HepG2 (cell line): ENCODE data around the gene TAGAP. TPM values are rescaled to one million over a fixed set of nuclear protein-coding genes. Genes with fewer than 3 reads are reported as not detected.

Experiments used
- ATAC-seq: fragments of 200-7000 bp; cut with Tn5 transposase; 3 replicates; pipeline ENCODE4 v1.9.1; 2020; ENCODE audit warnings: mild to moderate bottlenecking, moderate library complexity
- BruUV-seq: library from RNA; stranded (reverse); fragments of 400-500 nt; replicated peaks from 2 replicates; lab custom pipeline; 2021; lab: Mats Ljungman, UMichigan
- CTCF ChIA-PET: fragments of 300-600 bp; formaldehyde crosslinking; extraction: SDS; loops from one replicate; lab custom pipeline; 2021; ENCODE audit warnings: low total read pairs, inconsistent platforms, low intra/inter-chr PET ratio; lab: Yijun Ruan, JAX
- POLR2A ChIA-PET: fragments of 350-600 bp; sonication (Branson Sonifier 250); formaldehyde crosslinking; loops from one replicate; lab custom pipeline; 2020; ENCODE audit warnings: antibody characterized with exemption, inconsistent platforms; lab: Yijun Ruan, JAX
- DNase-seq: peaks from one replicate; pipeline ENCODE4 v3.0.0-alpha.2; 2015; ENCODE audit warnings: low spot score
- FAIRE-seq: peaks from 3 replicates; lab custom pipeline; 2011; peaks lifted over from hg19 to GRCh38; lab: Jason Lieb, UNC
- H2AFZ ChIP-seq: one replicate; pipeline ENCODE4 v1.6.1; 2011; ENCODE audit warnings: low read length, inconsistent platforms
- H3K27ac ChIP-seq: fragments of 300-600 bp; 3 replicates; pipeline ENCODE4 v1.8.0; 2011; ENCODE audit warnings: mixed run types, mild to moderate bottlenecking, mixed read lengths, low read length, inconsistent platforms; ENCODE audit not compliant: insufficient read depth; ENCODE audit errors: extremely low read length
- H3K27me3 ChIP-seq, 2 experiments: fragments of 200-600 bp in 1 of 2; 2 replicates in 1 of 2; 3 replicates in 1 of 2; pipeline versions ENCODE4 v1.6.0 to v1.8.0; 2011; ENCODE audit warnings: low read length in 2 of 2, mild to moderate bottlenecking in 2 of 2, moderate library complexity in 2 of 2, inconsistent platforms in 1 of 2; ENCODE audit not compliant: insufficient read depth in 2 of 2, control insufficient read depth in 1 of 2
- H3K36me3 ChIP-seq, 2 experiments: fragments of 200-600 bp in 1 of 2; replicated peaks in 1 of 2; 2 replicates in 1 of 2; 3 replicates in 1 of 2; pipeline versions ENCODE4 v1.5.1 to v1.8.0; 2011; ENCODE audit warnings: low read length in 2 of 2, inconsistent platforms in 1 of 2; ENCODE audit not compliant: insufficient read depth in 2 of 2, control insufficient read depth in 1 of 2
- H3K4me1 ChIP-seq: 2 replicates; pipeline ENCODE4 v1.5.1; 2012; ENCODE audit warnings: low read length, inconsistent platforms; ENCODE audit not compliant: insufficient read depth
- H3K4me2 ChIP-seq: 2 replicates; pipeline ENCODE4 v1.6.0; 2011; ENCODE audit warnings: low read depth, low read length, inconsistent platforms
- H3K4me3 ChIP-seq, 3 experiments: fragments of 200-600 bp in 1 of 3; sonication (generic), shearing (Covaris generic) in 1 of 3; replicated peaks in 1 of 3; 2 replicates each; pipeline ENCODE4 v1.5.1; 2011 to 2016; ENCODE audit warnings: low read length in 3 of 3, inconsistent platforms in 2 of 3, low read depth in 2 of 3, mild to moderate bottlenecking in 2 of 3, control low read depth in 1 of 3, mixed read lengths in 1 of 3; ENCODE audit not compliant: insufficient read depth in 1 of 3
- H3K79me2 ChIP-seq: one replicate; pipeline ENCODE4 v1.6.1; 2011; ENCODE audit warnings: low read length, inconsistent platforms; ENCODE audit not compliant: insufficient read depth
- H3K9ac ChIP-seq: 2 replicates; pipeline ENCODE4 v1.6.0; 2011; ENCODE audit warnings: mild to moderate bottlenecking, low read depth, low read length, inconsistent platforms; ENCODE audit not compliant: insufficient read depth
- H3K9me3 ChIP-seq: 2 replicates; pipeline ENCODE4 v1.5.1; 2012; ENCODE audit warnings: mild to moderate bottlenecking, low read length
- H4K20me1 ChIP-seq: 2 replicates; pipeline ENCODE4 v1.6.0; 2011; ENCODE audit warnings: inconsistent platforms, mild to moderate bottlenecking, low read length, moderate library complexity; ENCODE audit not compliant: insufficient read depth
- FOSL1 ChIP-seq: sonication (generic); formaldehyde crosslinking; IDR thresholded peaks from 2 replicates; pipeline ENCODE4 v1.9.0; 2021; ENCODE audit warnings: missing genetic modification reagents, borderline replicate concordance
- MTA1 ChIP-seq: sonication (generic); formaldehyde crosslinking; IDR thresholded peaks from 2 replicates; pipeline ENCODE4 v1.4.0; 2020; ENCODE audit warnings: missing genetic modification reagents, mild to moderate bottlenecking, borderline replicate concordance
- NR3C1 ChIP-seq: sonication (generic); formaldehyde crosslinking; IDR thresholded peaks from 2 replicates; pipeline ENCODE4 v1.4.0; 2020; ENCODE audit warnings: missing genetic modification reagents
- PHF8 ChIP-seq: sonication (generic); formaldehyde crosslinking; IDR thresholded peaks from 2 replicates; pipeline ENCODE4 v1.5.0; 2020; ENCODE audit warnings: missing genetic modification reagents
- WGBS: methylation state at CpG from one replicate; pipeline ENCODE4 v1.1.6; 2017; ENCODE audit warnings: low lambda C conversion rate; 5-methylcytosine and 5-hydroxymethylcytosine counted together
- in situ Hi-C: cut with HindIII; loops from 2 replicates; pipeline ENCODE4 v1.10.0; 2017; ENCODE audit warnings: low pct_unique_long_range_greater_than_20kb; ENCODE audit not compliant: extremely low pct_ligation_motif_present
- intact Hi-C: fragments of 100-400 bp; cut with micrococcal nuclease; formaldehyde crosslinking; loops from one replicate; pipeline ENCODE4 v1.10.0; 2022; ENCODE audit not compliant: unreplicated experiment
- polyA plus RNA-seq, 8 experiments: library from polyadenylated mRNA; depleted of rRNA in 3 of 8; stranded (reverse) in 7 of 8; unstranded in 1 of 8; fragments of >200 nt; fragmentation: Illumina TruSeq in 4 of 8; extraction: Trizol in 4 of 8; gene quantifications; 2 replicates each; pipeline versions ENCODE4 v1.2.1 to v1.2.3, GENCODE V29; 2011 to 2016; ENCODE audit warnings: low read depth in 4 of 8, missing spikeins in 1 of 8, mixed read lengths in 1 of 8; ENCODE audit not compliant: insufficient read depth in 1 of 8
- total RNA-seq, 5 experiments: library from RNA; depleted of rRNA; stranded (reverse); fragments of >200 nt; fragmentation: Illumina TruSeq; extraction: Trizol; gene quantifications; 2 replicates each; pipeline ENCODE4 v1.2.3, GENCODE V29; 2016; ENCODE audit warnings: low read depth in 1 of 5

Gene TAGAP
- total and polyA plus RNA-seq, 2 of the 13 experiments (the other 11 are each of a cell fraction or from before 2014, with no cell fraction given): not detected

GRCh38 chr6:159020011-159020410 lies 24.8 kb downstream of the TAGAP start:
- in situ Hi-C loops: no loop called here
- intact Hi-C loops: no loop called here
- Histone ChIP-seq H3K27ac (no peak overlapping the region), H3K36me3 (no peaks in the 10 kb centered on the region), H3K27me3 (0 out of 5 replicates have a peak, but pooled peaks cover 0 to 2% of the 10 kb centered on the region in 2 experiments), H3K4me3 (no peak overlapping the region), H3K4me2 (no peak overlapping the region), H3K9ac (no peak overlapping the region), H3K9me3 (peaks cover 13% of the 10 kb centered on the region; the same call in 1 of the 2 replicates), H2AFZ (no peak overlapping the region), H3K79me2 (no peaks in the 10 kb centered on the region), H3K4me1 (no peaks in the 10 kb centered on the region), H4K20me1 (no peaks in the 10 kb centered on the region)
- FAIRE-seq (no peak), ATAC-seq (no peak), DNase-seq (no peak)
- ChIA-PET CTCF (no interaction called here), POLR2A (no interaction called here)
- WGBS: 30% methylated on average over 2 of the region's 2 CpGs
- BruUV-seq: no TSS peak
- TF ChIP-seq NR3C1 (CRISPR knock-in tag): no peak

GRCh38 chr6:159017757-159018559 lies 26.8 kb downstream of the TAGAP start:
- ATAC-seq (no peak), DNase-seq (no peak), FAIRE-seq (no peak)
- POLR2A ChIA-PET: no interaction called here
- H4K20me1 ChIP-seq: no peaks in the 10 kb centered on the region
- H3K27ac ChIP-seq: no peak overlapping the region
- in situ Hi-C loops: no loop called here
- no peak overlapping the region for H3K4me3 ChIP-seq
- TF ChIP-seq MTA1 (CRISPR knock-in tag): no peak
- TF ChIP-seq FOSL1: no peak
- no peak for TF ChIP-seq PHF8 (CRISPR knock-in tag)
- H3K9ac ChIP-seq: no peak overlapping the region
- no peaks in the 10 kb centered on the region for H3K36me3 ChIP-seq
- no peaks in the 10 kb centered on the region for H3K79me2 ChIP-seq
- 0 out of 2 replicates have a peak, but pooled peaks cover 6% of the 10 kb centered on the region for H3K9me3 ChIP-seq
- CTCF ChIA-PET: no interaction called here
- BruUV-seq: no TSS peak
- no peak overlapping the region for H2AFZ ChIP-seq
- no peaks in the 10 kb centered on the region for H3K4me1 ChIP-seq
- intact Hi-C loops: no loop called here
- H3K27me3 ChIP-seq: 0 out of 5 replicates have a peak, but pooled peaks cover 0 to 2% of the 10 kb centered on the region in 2 experiments
- no peak overlapping the region for H3K4me2 ChIP-seq
- 0% methylated on average over 3 of the region's 3 CpGs for WGBS
